Measurements from ENCODE around the gene SERPINH1. TPM values are rescaled to one million over a fixed set of nuclear protein-coding genes. Genes with fewer than 3 reads are reported as not detected.

Gene SERPINH1
- total RNA-seq, 1 experiment from 2014 or later, result 51.3 TPM

- in situ Hi-C loops (cut with HindIII; ENCODE audit: low pct_unique_long_range_greater_than_20kb, low sequenced_read_pairs), result no loop called here
- peak; percentile 29 for DNase-seq (ENCODE audit: low read depth)
Measured at GRCh38 chr11:75547617-75548058, 14.4 kb upstream of the SERPINH1 start.

DNA sequence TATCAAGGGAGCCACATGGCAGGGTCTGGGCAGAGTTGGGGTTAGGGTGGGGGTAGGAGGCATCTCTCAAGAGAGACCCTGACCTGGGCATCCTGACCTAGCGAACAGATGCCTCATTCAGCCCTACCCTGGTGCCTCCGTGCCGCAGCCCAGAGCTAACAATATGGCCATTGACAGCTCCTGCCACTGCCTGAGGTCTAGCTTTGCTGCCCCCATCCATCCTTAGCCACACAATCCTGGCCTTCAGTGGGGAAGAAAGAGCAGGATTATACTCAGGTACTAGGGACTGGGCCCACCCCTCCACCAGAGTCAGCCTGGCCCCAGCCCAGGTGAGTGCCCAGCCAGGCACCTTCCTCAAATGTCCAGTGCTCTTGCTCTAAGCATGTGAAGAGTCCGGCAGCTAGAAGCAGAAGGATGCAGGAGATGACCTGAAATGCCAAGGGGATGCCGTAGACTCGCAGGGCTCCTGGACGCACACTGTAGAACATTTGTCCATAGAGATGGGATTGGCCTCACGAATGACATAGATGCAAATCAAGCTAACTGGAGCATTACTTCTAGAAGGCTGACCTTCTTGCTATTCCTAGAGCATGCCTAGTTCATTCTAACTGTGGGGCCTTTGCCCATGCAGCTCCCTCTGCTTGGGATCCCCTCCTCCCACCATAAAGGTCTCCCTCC, 13.3 kb upstream of the SERPINH1 start:
- in situ Hi-C loops (cut with HindIII; ENCODE audit: low pct_unique_long_range_greater_than_20kb, low sequenced_read_pairs), result no loop called here
- no peak for DNase-seq (ENCODE audit: low read depth)

- no peak for DNase-seq (ENCODE audit: low read depth)
- in situ Hi-C loops (cut with HindIII; ENCODE audit: low pct_unique_long_range_greater_than_20kb, low sequenced_read_pairs), result no loop called here
Measured at GRCh38 chr11:75549370-75549958, 12.6 kb upstream of the SERPINH1 start.

DNA sequence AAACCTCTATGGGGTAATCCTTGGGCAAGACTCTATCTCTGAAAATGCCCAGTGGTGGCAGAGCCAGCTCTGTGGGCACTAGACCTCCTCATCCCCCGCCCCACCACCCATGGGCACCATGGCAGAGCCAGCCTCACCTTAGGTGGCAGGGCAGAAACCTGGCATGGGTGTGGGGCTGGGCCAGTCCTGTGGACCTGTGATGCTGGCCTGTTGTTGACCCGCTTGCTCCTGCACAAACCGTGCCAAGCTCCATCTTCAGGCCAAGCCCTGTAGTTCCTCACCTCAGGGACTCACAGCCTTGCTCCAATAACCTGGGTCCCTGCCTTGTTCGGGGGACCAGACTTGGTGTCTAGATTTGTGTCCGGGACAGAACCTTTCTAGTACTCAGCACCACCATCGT, 8.9 kb upstream of the SERPINH1 start:
- DNase-seq (ENCODE audit: low read depth), result no peak
- in situ Hi-C loops (cut with HindIII; ENCODE audit: low pct_unique_long_range_greater_than_20kb, low sequenced_read_pairs), result no loop called here

- DNase-seq (ENCODE audit: low read depth), result no peak
- in situ Hi-C loops (cut with HindIII; ENCODE audit: low pct_unique_long_range_greater_than_20kb, low sequenced_read_pairs), result no loop called here
Measured at GRCh38 chr11:75553889-75554257, 8.2 kb upstream of the SERPINH1 start.

- DNase-seq (ENCODE audit: low read depth), result no peak
- in situ Hi-C loops (cut with HindIII; ENCODE audit: low pct_unique_long_range_greater_than_20kb, low sequenced_read_pairs), result no loop called here
Measured at GRCh38 chr11:75554258-75555022, 7.6 kb upstream of the SERPINH1 start.

- no peak for DNase-seq (ENCODE audit: low read depth)
- in situ Hi-C loops (cut with HindIII; ENCODE audit: low pct_unique_long_range_greater_than_20kb, low sequenced_read_pairs), result no loop called here
Measured at GRCh38 chr11:75555079-75555811, 6.8 kb upstream of the SERPINH1 start.

GRCh38 chr11:75556275-75556674, 5.8 kb upstream of the SERPINH1 start:
- in situ Hi-C loops (cut with HindIII; ENCODE audit: low pct_unique_long_range_greater_than_20kb, low sequenced_read_pairs), result no loop called here
- no peak for DNase-seq (ENCODE audit: low read depth)

DNA sequence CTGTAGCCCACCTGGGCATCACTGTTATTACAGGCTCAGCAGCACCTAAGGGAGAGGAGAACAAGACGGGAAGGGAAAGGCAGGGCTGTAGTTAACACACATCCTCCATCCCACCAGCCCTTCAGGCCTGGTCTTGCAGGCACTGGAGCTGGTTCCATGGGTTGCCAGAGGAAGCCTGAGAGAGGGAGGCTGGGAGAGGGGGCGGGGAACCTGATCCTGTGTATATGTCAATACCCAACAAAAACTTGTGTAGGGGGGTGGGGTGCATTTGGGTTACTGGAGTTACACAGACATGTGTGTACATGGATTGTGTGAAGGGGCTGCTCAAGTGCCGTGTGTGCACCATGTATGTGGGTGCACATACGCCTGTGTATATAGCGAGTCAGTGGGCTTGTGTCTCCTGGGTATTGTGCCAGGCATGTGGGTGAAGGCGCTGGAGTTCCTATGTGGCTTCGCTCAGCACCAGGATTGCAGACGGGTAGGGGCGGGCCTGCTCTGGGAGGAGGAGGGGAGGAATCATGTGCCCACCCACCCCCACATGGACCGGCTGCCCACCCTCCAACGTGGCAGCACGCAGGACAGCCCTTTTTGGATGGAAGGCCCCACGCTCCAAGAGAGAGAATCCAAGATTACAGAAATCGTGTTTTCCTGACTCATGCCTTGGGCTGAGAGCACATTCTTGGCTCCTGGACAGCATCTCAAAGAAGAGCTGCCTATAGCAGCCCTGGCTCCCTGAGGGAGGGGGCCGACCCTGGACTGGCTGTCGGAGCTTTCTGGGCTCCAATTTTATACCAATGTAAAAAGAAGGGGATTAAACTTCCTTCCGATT, 4.2 kb upstream of the SERPINH1 start:
- in situ Hi-C loops (cut with HindIII; ENCODE audit: low pct_unique_long_range_greater_than_20kb, low sequenced_read_pairs), result no loop called here
- DNase-seq (ENCODE audit: low read depth), result no peak

DNA sequence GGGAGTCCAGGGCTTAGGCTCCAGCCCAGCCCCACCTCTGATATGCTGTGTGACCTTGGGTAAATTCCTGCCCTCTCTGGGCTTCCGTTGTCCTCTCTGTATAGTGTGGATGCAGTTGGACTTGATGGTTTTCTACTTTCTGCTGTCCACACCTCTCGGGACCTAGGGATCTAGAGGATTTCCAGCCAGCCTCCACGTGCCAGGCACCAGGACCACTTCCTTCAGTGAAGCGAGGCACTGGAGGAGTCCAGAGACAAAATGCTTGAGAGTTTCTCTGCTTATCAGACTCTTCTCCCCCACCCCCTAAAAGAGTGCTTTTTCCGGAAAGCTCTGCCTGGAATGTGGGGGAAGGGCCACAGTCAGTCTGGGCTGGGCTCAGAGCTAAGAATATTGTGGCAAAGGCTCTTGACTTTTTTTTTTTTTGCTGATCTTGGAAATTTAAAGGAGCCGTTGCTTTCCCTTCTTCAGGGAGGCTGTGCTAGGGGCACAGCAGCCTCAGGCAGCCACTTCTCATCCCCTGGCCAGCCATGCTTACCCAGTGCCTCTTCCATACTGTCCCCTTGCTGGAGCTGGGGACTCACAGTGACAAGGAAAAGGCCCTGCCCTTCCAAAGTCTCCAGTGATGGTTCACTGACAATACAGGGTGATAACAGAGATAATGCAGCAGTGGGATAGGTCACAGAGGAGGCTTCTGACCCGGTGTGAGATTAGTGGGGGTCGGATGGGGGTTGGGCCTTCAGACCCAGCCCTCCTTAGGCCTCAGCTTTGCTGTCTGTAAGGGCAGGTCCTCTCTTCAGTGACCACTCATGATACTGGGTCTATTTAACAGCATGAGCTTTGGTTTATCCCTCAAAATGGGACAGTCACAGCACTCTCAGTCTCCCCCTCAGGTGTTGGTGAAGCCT, 2.9 kb upstream of the SERPINH1 start:
- DNase-seq (ENCODE audit: low read depth), result no peak
- in situ Hi-C loops (cut with HindIII; ENCODE audit: low pct_unique_long_range_greater_than_20kb, low sequenced_read_pairs), result no loop called here

- in situ Hi-C loops (cut with HindIII; ENCODE audit: low pct_unique_long_range_greater_than_20kb, low sequenced_read_pairs), result no loop called here
- DNase-seq (ENCODE audit: low read depth), result no peak
Measured at GRCh38 chr11:75560644-75561043, 1.4 kb upstream of the SERPINH1 start.

GRCh38 chr11:75561426-75562047, 516 bp upstream of the SERPINH1 start:
- no peak for DNase-seq (ENCODE audit: low read depth)
- in situ Hi-C loops (cut with HindIII; ENCODE audit: low pct_unique_long_range_greater_than_20kb, low sequenced_read_pairs), result no loop called here

GRCh38 chr11:75562836-75563484, 907 bp downstream of the SERPINH1 start:
- peak; percentile 18 for DNase-seq (ENCODE audit: low read depth)
- in situ Hi-C loops (cut with HindIII; ENCODE audit: low pct_unique_long_range_greater_than_20kb, low sequenced_read_pairs), result no loop called here

- no peak for DNase-seq (ENCODE audit: low read depth)
- in situ Hi-C loops (cut with HindIII; ENCODE audit: low pct_unique_long_range_greater_than_20kb, low sequenced_read_pairs), result no loop called here
Measured at GRCh38 chr11:75563501-75563977, 1.5 kb downstream of the SERPINH1 start.

DNA sequence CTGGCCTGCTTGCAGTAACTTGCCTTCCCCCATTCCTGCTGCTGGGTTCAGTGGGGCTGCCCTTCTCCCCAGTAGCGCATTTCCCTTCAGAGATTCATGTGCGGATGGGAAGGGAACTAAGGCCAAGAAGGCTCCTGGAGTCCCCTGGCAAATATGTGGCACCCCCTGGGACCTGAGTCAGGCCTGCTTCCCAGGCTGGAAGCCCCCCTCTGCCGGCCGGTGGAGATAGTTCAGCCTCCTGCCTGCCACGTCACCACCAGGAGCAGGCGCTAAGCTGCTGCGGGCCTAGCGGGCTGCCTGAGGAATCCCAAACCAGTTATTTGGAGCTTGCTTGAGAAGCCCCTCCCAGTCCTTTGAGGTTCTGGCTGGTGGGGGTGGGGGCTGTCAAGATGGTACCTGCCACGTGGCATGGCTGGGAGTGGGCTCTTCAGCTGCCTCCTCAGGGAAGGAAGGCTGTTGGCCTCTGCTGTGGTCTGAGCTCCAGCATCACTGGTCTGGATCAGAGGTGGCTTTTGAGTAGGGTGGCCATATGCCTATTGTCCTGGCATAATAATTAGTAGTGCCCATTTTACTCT, 2.0 kb downstream of the SERPINH1 start:
- in situ Hi-C loops (cut with HindIII; ENCODE audit: low pct_unique_long_range_greater_than_20kb, low sequenced_read_pairs), result no loop called here
- no peak for DNase-seq (ENCODE audit: low read depth)
